ENCODE data around the gene MRPL12.

DNA sequence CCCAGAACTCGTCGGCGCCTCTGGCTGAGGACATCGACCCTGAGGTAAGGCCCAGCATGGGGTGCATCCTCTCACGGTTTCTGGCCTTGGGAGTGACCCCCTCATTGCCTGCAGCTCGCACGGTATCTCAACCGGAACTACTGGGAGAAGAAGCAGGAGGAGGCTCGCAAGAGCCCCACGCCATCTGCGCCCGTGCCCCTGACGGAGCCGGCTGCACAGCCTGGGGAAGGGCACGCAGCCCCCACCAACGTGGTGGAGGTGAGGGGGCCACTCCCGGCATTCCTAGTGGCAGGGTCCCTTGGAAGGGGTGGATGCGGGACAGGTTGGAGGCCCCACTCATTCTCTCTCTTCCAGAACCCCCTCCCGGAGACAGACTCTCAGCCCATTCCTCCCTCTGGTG, 8.4 kb upstream of the MRPL12 start:
- TF ChIP-seq, protein P1, sequence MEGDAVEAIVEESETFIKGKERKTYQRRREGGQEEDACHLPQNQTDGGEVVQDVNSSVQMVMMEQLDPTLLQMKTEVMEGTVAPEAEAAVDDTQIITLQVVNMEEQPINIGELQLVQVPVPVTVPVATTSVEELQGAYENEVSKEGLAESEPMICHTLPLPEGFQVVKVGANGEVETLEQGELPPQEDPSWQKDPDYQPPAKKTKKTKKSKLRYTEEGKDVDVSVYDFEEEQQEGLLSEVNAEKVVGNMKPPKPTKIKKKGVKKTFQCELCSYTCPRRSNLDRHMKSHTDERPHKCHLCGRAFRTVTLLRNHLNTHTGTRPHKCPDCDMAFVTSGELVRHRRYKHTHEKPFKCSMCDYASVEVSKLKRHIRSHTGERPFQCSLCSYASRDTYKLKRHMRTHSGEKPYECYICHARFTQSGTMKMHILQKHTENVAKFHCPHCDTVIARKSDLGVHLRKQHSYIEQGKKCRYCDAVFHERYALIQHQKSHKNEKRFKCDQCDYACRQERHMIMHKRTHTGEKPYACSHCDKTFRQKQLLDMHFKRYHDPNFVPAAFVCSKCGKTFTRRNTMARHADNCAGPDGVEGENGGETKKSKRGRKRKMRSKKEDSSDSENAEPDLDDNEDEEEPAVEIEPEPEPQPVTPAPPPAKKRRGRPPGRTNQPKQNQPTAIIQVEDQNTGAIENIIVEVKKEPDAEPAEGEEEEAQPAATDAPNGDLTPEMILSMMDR (IDR thresholded peaks at IDR 0.05; ENCODE audit: low read length) = no peak
- no peak for TF ChIP-seq EZH2 (IDR thresholded peaks at IDR 0.05; ENCODE audit: borderline replicate concordance, low read length)

Measured in OCI-LY1 (cell line).